B cell (primary cell): ENCODE results near the gene ZSCAN20. TPM values are rescaled to one million over a fixed set of nuclear protein-coding genes. Genes with fewer than 3 reads are reported as not detected.

Experiments
- ATAC-seq: fragments of 200-7000 bp; cut with Tn5 transposase; one replicate; pipeline ENCODE4 v1.10.0; 2021; ENCODE audit warnings: low read depth, mild to moderate bottlenecking, moderate number of reproducible peaks, moderate library complexity
- CTCF ChIA-PET: fragments of 350-600 bp; sonication (Branson Sonifier 250); formaldehyde crosslinking; loops from one replicate; lab custom pipeline; 2021; ENCODE audit warnings: antibody characterized with exemption, inconsistent platforms; lab: Charles Lee
- POLR2A ChIA-PET: fragments of 350-600 bp; sonication (Branson Sonifier 250); formaldehyde crosslinking; loops from one replicate; lab custom pipeline; 2021; ENCODE audit warnings: antibody characterized with exemption; lab: Charles Lee
- DNase-seq: peaks from one replicate; pipeline ENCODE4 v3.0.0; 2013
- H2AFZ ChIP-seq: 2 replicates; pipeline ENCODE4 v1.6.1; 2012; ENCODE audit warnings: mild to moderate bottlenecking, low read depth, low read length; ENCODE audit not compliant: insufficient read depth, poor library complexity, severe bottlenecking
- H3K27ac ChIP-seq, 2 donors: 1 replicate in 1 of 2; 2 replicates in 1 of 2; pipeline ENCODE4 v1.5.1; 2012 to 2013; ENCODE audit warnings: low read length in 2 of 2, mild to moderate bottlenecking in 2 of 2, moderate library complexity in 1 of 2
- H3K27me3 ChIP-seq, 4 experiments: fragments of 200-600 bp in 1 of 4; sonication (generic) in 1 of 4; replicated peaks in 1 of 4; 1 replicate in 2 of 4; 2 replicates in 2 of 4; pipeline versions ENCODE4 v1.6.1 to v1.7.0; 2013 to 2016; ENCODE audit warnings: low read length in 3 of 4, mild to moderate bottlenecking in 2 of 4, mixed read lengths in 1 of 4, moderate library complexity in 1 of 4; ENCODE audit not compliant: insufficient read depth in 4 of 4, control insufficient read depth in 3 of 4; ENCODE audit errors: control extremely low read depth in 1 of 4
- H3K36me3 ChIP-seq, 2 experiments: replicated peaks in 1 of 2; 1 replicate in 1 of 2; 2 replicates in 1 of 2; pipeline versions ENCODE4 v1.6.1 to v1.7.1; 2013; ENCODE audit warnings: low read length in 1 of 2; ENCODE audit not compliant: insufficient read depth in 2 of 2, control insufficient read depth in 1 of 2; ENCODE audit errors: control extremely low read depth in 1 of 2, extremely low read depth in 1 of 2
- H3K4me1 ChIP-seq, 2 donors: fragments of 200-600 bp in 1 of 2; sonication (generic) in 1 of 2; 1 replicate in 1 of 2; 2 replicates in 1 of 2; pipeline versions ENCODE4 v1.5.1 to v1.6.1; 2013 to 2017; ENCODE audit warnings: low read length in 2 of 2; ENCODE audit not compliant: control insufficient read depth in 2 of 2, insufficient read depth in 2 of 2
- H3K4me2 ChIP-seq: replicated peaks from 2 replicates; pipeline ENCODE3; 2012; ENCODE audit warnings: mild to moderate bottlenecking, low read depth, low read length; ENCODE audit not compliant: poor library complexity, severe bottlenecking
- H3K4me3 ChIP-seq, 5 experiments: fragments of 200-600 bp in 1 of 5; sonication (generic) in 1 of 5; 1 replicate in 3 of 5; 2 replicates in 2 of 5; pipeline versions ENCODE4 v1.5.1 to v1.7.0; 2011 to 2016; ENCODE audit warnings: low read length in 4 of 5, mild to moderate bottlenecking in 4 of 5, low read depth in 2 of 5, control low read depth in 1 of 5, moderate library complexity in 1 of 5; ENCODE audit not compliant: insufficient read depth in 1 of 5; ENCODE audit errors: control extremely low read depth in 1 of 5, extremely low read depth in 1 of 5
- H3K79me2 ChIP-seq: fragments of 200-600 bp; sonication (generic); one replicate; pipeline ENCODE4 v1.6.0; 2016; ENCODE audit warnings: low read length; ENCODE audit not compliant: control insufficient read depth, insufficient read depth
- H3K9ac ChIP-seq: fragments of 200-600 bp; sonication (generic); 2 replicates; pipeline ENCODE4 v1.6.1; 2017; ENCODE audit warnings: mild to moderate bottlenecking, low read length, moderate library complexity
- H3K9me3 ChIP-seq, 3 donors: one replicate each; pipeline versions ENCODE4 v1.6.1 to v1.7.1; 2013; ENCODE audit warnings: low read length in 2 of 3; ENCODE audit not compliant: control insufficient read depth in 2 of 3, insufficient read depth in 1 of 3; ENCODE audit errors: control extremely low read depth in 1 of 3
- H4K20me1 ChIP-seq: 2 replicates; pipeline ENCODE4 v1.6.0; 2012; ENCODE audit warnings: mild to moderate bottlenecking, low read length; ENCODE audit not compliant: insufficient read depth, control insufficient read depth, poor library complexity, severe bottlenecking
- H3K27ac Mint-ChIP-seq: one replicate; pipeline ENCODE4 v1.8.0; 2021; ENCODE audit warnings: mixed read lengths
- H3K27me3 Mint-ChIP-seq: one replicate; pipeline ENCODE4 v1.8.0; 2021; ENCODE audit warnings: mixed read lengths
- H3K4me1 Mint-ChIP-seq: one replicate; pipeline ENCODE4 v1.8.0; 2021; ENCODE audit warnings: mixed read lengths
- H3K4me3 Mint-ChIP-seq: one replicate; pipeline ENCODE4 v1.8.0; 2021; ENCODE audit warnings: mixed read lengths
- H3K9me3 Mint-ChIP-seq: one replicate; pipeline ENCODE4 v1.8.0; 2022; ENCODE audit warnings: mixed read lengths; ENCODE audit not compliant: insufficient read depth
- CTCF ChIP-seq: fragments of 200-600 bp; IDR thresholded peaks from one replicate; pipeline ENCODE4 v1.8.0; 2022; ENCODE audit warnings: antibody characterized with exemption, mild to moderate bottlenecking
- EZH2 ChIP-seq: IDR thresholded peaks from 2 replicates; pipeline ENCODE4 v1.6.1; 2012; ENCODE audit warnings: borderline replicate concordance, low read depth, mild to moderate bottlenecking, moderate library complexity, low read length; ENCODE audit not compliant: insufficient read depth, poor library complexity, severe bottlenecking
- WGBS: methylation state at CpG from one replicate; pipeline ENCODE4 v1.1.5; 2013; ENCODE audit warnings: missing lambda C conversion rate; ENCODE audit not compliant: insufficient coverage; 5-methylcytosine and 5-hydroxymethylcytosine counted together
- intact Hi-C: fragments of 100-400 bp; cut with micrococcal nuclease; formaldehyde crosslinking; loops from one replicate; pipeline ENCODE4 v1.10.0; 2022
- polyA plus RNA-seq: library from polyadenylated mRNA; depleted of rRNA; stranded (reverse); fragments of >200 nt; gene quantifications from 2 replicates; pipeline ENCODE4 v1.2.3, GENCODE V29; 2012
- total RNA-seq, 2 donors: library from RNA; stranded (reverse); fragments of 120-200 nt in 1 of 2; gene quantifications; 1 replicate in 1 of 2; 2 replicates in 1 of 2; pipeline versions ENCODE4 v1.2.3 to v1.2.4, GENCODE V29; 2013 to 2022

ZSCAN20 gene
- total and polyA plus RNA-seq, 2 donors (not counting 1 experiment from before 2014, with no cell fraction given): 0.18 to 3.7 TPM

- 91% methylated on average over 1 of the region's 3 CpGs for WGBS
- POLR2A ChIA-PET: no interaction called here
- H4K20me1 ChIP-seq: no peaks in the 10 kb centered on the region
- H3K27me3 ChIP-seq: peaks cover 2 to 23% (median 12%) of the 10 kb centered on the region in 4 experiments
- H3K9me3 ChIP-seq: peaks cover 0 to 1% (median 0%) of the 10 kb centered on the region in 3 donors
- TF ChIP-seq EZH2: no peak
- TF ChIP-seq CTCF: no peak
- H3K4me1 ChIP-seq: peaks cover 11 to 12% of the 10 kb centered on the region in 2 donors
- H3K36me3 ChIP-seq: no peaks in the 10 kb centered on the region
- no peak overlapping the region for H3K4me2 ChIP-seq
- ATAC-seq (no peak), DNase-seq (no peak)
- H3K4me3 ChIP-seq: no peak overlapping the region
- peaks cover 5% of the 10 kb centered on the region for H3K4me1 Mint-ChIP-seq
- H2AFZ ChIP-seq: no peak overlapping the region
- H3K27ac ChIP-seq: no peak overlapping the region
- CTCF ChIA-PET: no interaction called here
- H3K27ac Mint-ChIP-seq: no peak overlapping the region
- no peaks in the 10 kb centered on the region for H3K79me2 ChIP-seq
- H3K9me3 Mint-ChIP-seq: no peaks in the 10 kb centered on the region
- H3K27me3 Mint-ChIP-seq: peaks cover 31% of the 10 kb centered on the region
- intact Hi-C loops: no loop called here
- no peak overlapping the region for H3K4me3 Mint-ChIP-seq
- H3K9ac ChIP-seq: no peak overlapping the region
Measured at GRCh38 chr1:33433509-33434362, 38.7 kb upstream of the ZSCAN20 start.

GRCh38 chr1:33434363-33434750 is 38.1 kb upstream of the ZSCAN20 start:
- peaks cover 37% of the 10 kb centered on the region for H3K27me3 Mint-ChIP-seq
- peaks cover 0 to 1% (median 0%) of the 10 kb centered on the region in 3 donors for H3K9me3 ChIP-seq
- H3K36me3 ChIP-seq: no peaks in the 10 kb centered on the region
- ChIA-PET POLR2A (no interaction called here), CTCF (no interaction called here)
- H3K4me1 Mint-ChIP-seq: peaks cover 5% of the 10 kb centered on the region
- peaks cover 2 to 18% (median 11%) of the 10 kb centered on the region in 4 experiments for H3K27me3 ChIP-seq
- H3K4me2 ChIP-seq: no peak overlapping the region
- peaks cover 11 to 12% of the 10 kb centered on the region in 2 donors for H3K4me1 ChIP-seq
- DNase-seq: no peak
- WGBS: no CpG with 5 or more reads among the region's 1 CpG
- no peak overlapping the region for H3K27ac ChIP-seq
- no peak overlapping the region for H3K27ac Mint-ChIP-seq
- no peak for ATAC-seq
- no peaks in the 10 kb centered on the region for H4K20me1 ChIP-seq
- intact Hi-C loops: no loop called here
- no peaks in the 10 kb centered on the region for H3K79me2 ChIP-seq
- no peak overlapping the region for H2AFZ ChIP-seq
- no peak for TF ChIP-seq CTCF
- no peak overlapping the region for H3K4me3 Mint-ChIP-seq
- no peak overlapping the region for H3K9ac ChIP-seq
- H3K4me3 ChIP-seq: no peak overlapping the region
- H3K9me3 Mint-ChIP-seq: no peaks in the 10 kb centered on the region
